Heart left ventricle (tissue), 16 donors: ENCODE data around the gene CBX8. TPM values are rescaled to one million over a fixed set of nuclear protein-coding genes. Genes with fewer than 3 reads are reported as not detected.
A peak's percentile ranks its signal among the peaks of the same experiment; 100 is the strongest.

Experiments
- ATAC-seq, 4 donors: fragments of 200-7000 bp; cut with Tn5 transposase; one replicate each; pipeline ENCODE4 v1.9.1; 2020 to 2022; ENCODE audit warnings: moderate library complexity in 4 of 4, mild to moderate bottlenecking in 3 of 4, moderate number of reproducible peaks in 1 of 4
- DNase-seq, 5 donors: peaks; one replicate each; pipeline ENCODE4 v3.0.0-alpha.2; 2020
- H3K27ac ChIP-seq, 12 donors: fragments of 200-600 bp; sonication (generic) in 4 of 12; one replicate each; pipeline versions ENCODE4 v1.5.0 to v1.8.0; 2016 to 2022; ENCODE audit warnings: mild to moderate bottlenecking in 2 of 12
- H3K27me3 ChIP-seq, 9 donors: fragments of 200-600 bp; sonication (generic) in 2 of 9; one replicate each; pipeline versions ENCODE4 v1.5.1 to v1.8.0; 2016 to 2022; ENCODE audit warnings: mild to moderate bottlenecking in 3 of 9
- H3K36me3 ChIP-seq, 9 donors: fragments of 200-600 bp; sonication (generic) in 2 of 9; one replicate each; pipeline versions ENCODE4 v1.5.0 to v1.8.0; 2018 to 2022; ENCODE audit warnings: mild to moderate bottlenecking in 2 of 9
- H3K4me1 ChIP-seq, 12 donors: fragments of 200-600 bp; sonication (generic) in 4 of 12; one replicate each; pipeline versions ENCODE4 v1.5.0 to v1.8.0; 2016 to 2022; ENCODE audit warnings: mild to moderate bottlenecking in 3 of 12
- H3K4me3 ChIP-seq, 12 donors: fragments of 200-600 bp; sonication (generic) in 4 of 12; one replicate each; pipeline versions ENCODE4 v1.5.0 to v1.8.0; 2017 to 2022; ENCODE audit warnings: mild to moderate bottlenecking in 9 of 12, moderate library complexity in 4 of 12
- H3K9me3 ChIP-seq, 12 donors: fragments of 200-600 bp; sonication (generic) in 4 of 12; one replicate each; pipeline versions ENCODE4 v1.5.0 to v1.8.0; 2016 to 2022; ENCODE audit warnings: mild to moderate bottlenecking in 1 of 12
- POLR2A ChIP-seq, 2 donors: fragments of 450-650 bp; IDR thresholded peaks; one replicate each; pipeline ENCODE4 v1.6.1; 2017; ENCODE audit warnings: antibody characterized with exemption in 2 of 2, mild to moderate bottlenecking in 2 of 2, moderate library complexity in 2 of 2
- WGBS, 4 donors: extraction: QIAGEN DNeasy Blood & Tissue Kit in 2 of 4; methylation state at CpG; one replicate each; pipeline versions ENCODE4 v1.1.5 to v1.1.7; 2013 to 2018; 5-methylcytosine and 5-hydroxymethylcytosine counted together
- intact Hi-C, 10 donors: fragments of 100-400 bp; cut with DNase I; formaldehyde crosslinking; loops; one replicate each; pipeline versions ENCODE4 v1.11.1 to v1.14.2; 2022
- polyA plus RNA-seq, 2 donors: library from polyadenylated mRNA; stranded (reverse); fragments of 200-250 nt; gene quantifications; one replicate each; pipeline ENCODE4 v1.2.3, GENCODE V29; 2013
- total RNA-seq, 9 donors: library from RNA; depleted of rRNA in 2 of 9; stranded (reverse); fragments of >200 nt in 2 of 9; fragmentation: NEBNext Ultra II Directional in 3 of 9; extraction: Animal tissue kit (Norgen Biotek cat#: 25700) in 3 of 9; gene quantifications; one replicate each; pipeline versions ENCODE4 v1.1.0 to v1.2.4, GENCODE V29; 2016 to 2023
- TF ChIP-seq, protein P1 (sequence below), 12 donors: fragments of 200-600 bp; sonication (generic) in 4 of 12; IDR thresholded peaks; one replicate each; pipeline versions ENCODE4 v1.5.0 to v1.8.0; 2018 to 2022; ENCODE audit warnings: antibody characterized with exemption in 12 of 12, mild to moderate bottlenecking in 5 of 12
- donor health status: ischemic (EF 13 %, LVEDD 7.1; RV severe dilation, severe dysfunction).
- donor health status: healthy with polysubstance abuse.
- donor health status: DM: no; HTN: yes; CAD: no.
- donor health status: DM: no; HTN: no; CAD: no.
- donor health status: ischemic (EF 25% LVEDD 6.9; RV normal size, moderate dysfunction).
- donor health status: ischemic (EF 25% LVEDD 5.7; RV mildly dilated, moderate dysfunction).
- donor health status: healthy.
- donor health status: DM: yes; HTN: yes; CAD: no.
- donor health status: ischemic (EF 35%, LVEDD 5.7; RV mildly dilated, moderate dysfunction).
- donor health status: nonischemic (EF 11% LVEDD 7.7; RV severe dilation, severe dysfunction).
- donor health status: DM: yes; HTN: yes; CAD: no.
- donor health status: PGD.
- donor health status: ischemic (EF 29% LVEDD 5.4; RV normal size, mild dysfunction).
- donor health status: nonischemic (EF 23%, LVEDD 6.1; RV moderate dilation, normal function).

Gene CBX8
- total and polyA plus RNA-seq, 11 donors: 1.5 to 9.2 (median 5.1) TPM

DNA sequence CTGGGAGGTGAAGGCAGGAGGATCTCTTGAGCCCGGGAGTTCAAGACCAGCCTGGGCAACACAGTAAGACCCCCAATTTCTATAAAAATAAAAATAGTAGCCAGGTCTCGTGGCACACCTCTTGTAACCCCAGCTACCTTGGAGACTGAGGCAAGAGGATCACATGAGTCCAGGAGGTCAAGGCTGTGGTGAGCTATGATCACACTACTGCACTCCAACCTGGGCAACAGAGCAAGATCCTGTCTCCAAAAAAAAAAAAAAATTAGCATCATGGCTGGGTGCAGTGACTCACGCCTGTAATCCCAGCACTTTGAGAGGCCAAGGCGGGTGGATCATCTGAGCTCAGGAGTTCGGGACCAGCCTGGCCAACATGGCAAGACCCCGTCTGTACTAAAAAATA is 25.6 kb downstream of the CBX8 start:
- no peak overlapping the region for H3K27ac ChIP-seq
- H3K9me3 ChIP-seq: no peaks in the 10 kb centered on the region
- DNase-seq: peak in 1 of 5 donors; percentile 8
- peaks cover 0 to 34% (median 13%) of the 10 kb centered on the region in 9 donors for H3K27me3 ChIP-seq
- ATAC-seq: no peak
- no peaks in the 10 kb centered on the region for H3K36me3 ChIP-seq
- peaks cover 0 to 1% (median 0%) of the 10 kb centered on the region in 12 donors for H3K4me1 ChIP-seq
- no peak for TF ChIP-seq POLR2A (IDR thresholded peaks at IDR 0.05)
- TF ChIP-seq, protein P1, sequence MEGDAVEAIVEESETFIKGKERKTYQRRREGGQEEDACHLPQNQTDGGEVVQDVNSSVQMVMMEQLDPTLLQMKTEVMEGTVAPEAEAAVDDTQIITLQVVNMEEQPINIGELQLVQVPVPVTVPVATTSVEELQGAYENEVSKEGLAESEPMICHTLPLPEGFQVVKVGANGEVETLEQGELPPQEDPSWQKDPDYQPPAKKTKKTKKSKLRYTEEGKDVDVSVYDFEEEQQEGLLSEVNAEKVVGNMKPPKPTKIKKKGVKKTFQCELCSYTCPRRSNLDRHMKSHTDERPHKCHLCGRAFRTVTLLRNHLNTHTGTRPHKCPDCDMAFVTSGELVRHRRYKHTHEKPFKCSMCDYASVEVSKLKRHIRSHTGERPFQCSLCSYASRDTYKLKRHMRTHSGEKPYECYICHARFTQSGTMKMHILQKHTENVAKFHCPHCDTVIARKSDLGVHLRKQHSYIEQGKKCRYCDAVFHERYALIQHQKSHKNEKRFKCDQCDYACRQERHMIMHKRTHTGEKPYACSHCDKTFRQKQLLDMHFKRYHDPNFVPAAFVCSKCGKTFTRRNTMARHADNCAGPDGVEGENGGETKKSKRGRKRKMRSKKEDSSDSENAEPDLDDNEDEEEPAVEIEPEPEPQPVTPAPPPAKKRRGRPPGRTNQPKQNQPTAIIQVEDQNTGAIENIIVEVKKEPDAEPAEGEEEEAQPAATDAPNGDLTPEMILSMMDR (IDR thresholded peaks at IDR 0.05): no peak
- intact Hi-C loops: no loop called here
- H3K4me3 ChIP-seq: no peak overlapping the region
- WGBS, 4 donors: 86 to 95% (median 93%) methylated on average over 6 of the region's 6 CpGs

DNA sequence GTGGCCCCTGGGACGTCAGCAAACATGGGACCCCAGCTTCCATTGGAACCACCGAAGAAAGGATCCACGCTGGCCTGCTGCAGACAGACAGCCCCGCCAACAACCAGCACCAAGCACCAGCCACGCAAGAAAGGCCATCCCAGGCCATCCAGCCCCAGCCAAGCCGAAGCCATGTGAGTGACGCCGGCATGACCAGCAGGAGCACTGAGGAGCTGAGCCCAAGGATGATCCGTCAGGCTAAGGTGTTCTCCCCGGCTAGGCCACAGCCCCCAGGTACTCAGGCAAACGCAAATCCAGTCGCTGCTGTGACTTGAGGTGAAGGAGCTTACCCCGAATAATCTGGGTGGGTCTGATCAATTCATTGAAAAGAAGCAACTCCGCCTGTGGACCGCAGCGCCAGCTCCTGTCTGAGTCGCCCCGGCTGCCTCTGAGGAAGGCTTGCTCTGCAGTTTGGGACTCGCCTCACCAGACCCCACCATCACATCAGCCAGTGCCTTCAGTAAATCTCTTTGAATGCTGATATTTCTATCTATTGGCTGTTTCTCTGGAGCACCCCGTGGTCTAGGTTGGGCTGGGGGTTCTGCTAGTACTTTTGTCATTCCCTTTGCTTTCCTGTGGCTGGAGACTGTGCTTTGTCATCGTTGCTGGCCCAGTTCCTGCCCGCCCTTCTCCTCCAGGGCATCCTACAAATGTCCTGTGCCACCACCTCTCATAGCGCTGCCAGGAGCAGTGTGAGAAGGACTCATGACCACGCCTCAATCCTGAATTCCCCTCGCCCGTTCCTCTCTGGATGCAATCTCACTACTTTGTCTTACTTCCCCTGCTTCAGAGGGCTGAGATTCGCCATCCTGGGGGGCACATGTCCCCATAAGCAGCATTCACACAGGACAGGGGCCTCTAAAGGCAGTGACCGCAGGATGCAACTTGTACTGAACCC is 27.0 kb downstream of the CBX8 start:
- Histone ChIP-seq H3K27me3 (peaks cover 0 to 30% (median 8%) of the 10 kb centered on the region in 9 donors), H3K36me3 (no peaks in the 10 kb centered on the region), H3K4me3 (no peak overlapping the region), H3K4me1 (no peaks in the 10 kb centered on the region), H3K9me3 (no peaks in the 10 kb centered on the region), H3K27ac (no peak overlapping the region)
- TF ChIP-seq POLR2A (IDR thresholded peaks at IDR 0.05): no peak
- TF ChIP-seq, protein P1 (IDR thresholded peaks at IDR 0.05): no peak
- 87 to 92% (median 90%) methylated on average over 12 to 28 of the region's 28 CpGs for WGBS, 4 donors
- no peak for ATAC-seq
- peak in 1 of 5 donors; percentile 51 for DNase-seq
- intact Hi-C loops: no loop called here

DNA sequence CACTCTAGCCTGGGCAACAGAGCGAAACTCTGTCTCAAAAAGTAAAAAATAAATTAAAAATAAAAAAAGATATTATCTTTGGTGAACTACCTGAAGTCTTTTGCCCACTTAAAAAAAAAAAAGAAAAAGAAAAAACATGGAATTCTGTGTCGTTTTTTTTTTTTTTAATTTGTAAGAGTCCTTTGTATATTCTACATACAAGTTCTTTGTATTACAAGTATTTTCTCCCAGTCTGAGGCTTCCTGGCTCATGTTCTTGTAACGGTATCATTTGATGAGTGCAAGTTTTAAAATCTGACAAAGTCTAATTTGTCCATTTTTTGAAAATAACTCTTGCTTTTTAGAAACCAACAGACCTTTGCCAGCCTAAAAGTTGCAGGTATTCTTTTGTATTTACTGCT is 31.2 kb downstream of the CBX8 start:
- no peak overlapping the region for H3K4me3 ChIP-seq
- 78 to 85% (median 82%) methylated on average over 3 of the region's 3 CpGs for WGBS, 4 donors
- TF ChIP-seq, protein P1 (IDR thresholded peaks at IDR 0.05): no peak
- no peak for TF ChIP-seq POLR2A (IDR thresholded peaks at IDR 0.05)
- peaks cover 0 to 14% (median 0%) of the 10 kb centered on the region in 9 donors for H3K27me3 ChIP-seq
- DNase-seq: no peak
- H3K9me3 ChIP-seq: no peaks in the 10 kb centered on the region
- no peak for ATAC-seq
- H3K4me1 ChIP-seq: no peaks in the 10 kb centered on the region
- intact Hi-C loops: no loop called here
- H3K36me3 ChIP-seq: no peaks in the 10 kb centered on the region
- no peak overlapping the region for H3K27ac ChIP-seq

DNA sequence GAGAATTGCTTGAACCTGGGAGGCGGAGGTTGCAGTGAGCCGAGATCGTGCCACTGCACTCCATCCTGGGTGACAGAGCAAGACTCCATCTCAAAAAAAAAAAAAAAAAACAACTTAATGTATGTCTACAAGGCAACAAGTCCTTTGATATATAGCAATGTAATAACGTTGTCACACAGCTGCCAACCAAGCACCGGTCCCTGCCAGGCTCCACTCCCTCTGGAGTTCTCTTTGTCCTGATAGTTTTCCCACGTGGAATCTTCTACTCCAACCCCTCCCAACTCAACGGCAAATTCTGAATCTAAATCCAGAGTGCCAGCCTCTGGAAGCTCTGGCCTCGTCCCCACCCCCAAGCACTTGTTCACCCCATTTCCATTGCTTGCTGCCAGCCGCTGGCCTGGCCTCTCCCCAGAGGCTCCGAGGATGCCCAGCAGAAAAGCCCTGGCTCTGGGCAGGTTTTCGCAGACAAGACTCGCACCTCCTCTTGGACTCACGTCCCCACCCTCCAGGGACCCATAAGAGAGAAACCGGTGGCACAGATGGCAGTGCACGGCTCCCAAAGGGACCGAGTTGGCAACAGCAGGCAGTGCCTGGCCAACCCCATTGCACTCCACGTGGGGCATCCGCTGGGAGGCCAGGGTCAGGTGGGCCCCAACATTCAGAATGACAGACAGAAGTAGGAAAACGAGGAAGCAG is 34.8 kb downstream of the CBX8 start:
- intact Hi-C loops: no loop called here

More for the DNA sequence above, 34.8 kb downstream of the CBX8 start:
- ATAC-seq (no peak), DNase-seq (peak in 1 of 5 donors; percentile 42)
- H3K4me1 ChIP-seq: no peaks in the 10 kb centered on the region
- peaks cover 0 to 9% (median 0%) of the 10 kb centered on the region in 9 donors for H3K27me3 ChIP-seq
- 82 to 87% (median 84%) methylated on average over 19 of the region's 19 CpGs for whole genome bisulfite sequencing, 4 donors
- TF ChIP-seq, protein P1 (IDR thresholded peaks at IDR 0.05): no peak
- no peak for TF ChIP-seq POLR2A (IDR thresholded peaks at IDR 0.05)
- H3K4me3 ChIP-seq: no peak overlapping the region
- no peak overlapping the region for H3K27ac ChIP-seq
- no peaks in the 10 kb centered on the region for H3K36me3 ChIP-seq
- no peaks in the 10 kb centered on the region for H3K9me3 ChIP-seq
